Ishikawa (cell line): ENCODE measurements around the gene ADAMTS12.

ENCODE experiments used
- CEBPB ChIP-seq: IDR thresholded peaks from 2 replicates; pipeline ENCODE4 v1.6.1; 2012
- CREB1 ChIP-seq: IDR thresholded peaks from 2 replicates; pipeline ENCODE4 v1.6.1; 2012; ENCODE audit warnings: low read depth
- EGR1 ChIP-seq: IDR thresholded peaks from 2 replicates; pipeline ENCODE4 v1.6.1; 2012
- EP300 ChIP-seq: IDR thresholded peaks from 2 replicates; pipeline ENCODE4 v1.6.1; 2012; ENCODE audit warnings: borderline replicate concordance
- FOXM1 ChIP-seq: IDR thresholded peaks from 2 replicates; pipeline ENCODE4 v1.6.1; 2012; ENCODE audit warnings: low read depth, borderline replicate concordance
- NFIC ChIP-seq: IDR thresholded peaks from 2 replicates; pipeline ENCODE4 v1.6.1; 2012
- RAD21 ChIP-seq: IDR thresholded peaks from 2 replicates; pipeline ENCODE4 v1.6.1; 2012; ENCODE audit warnings: low read depth
- TAF1 ChIP-seq: IDR thresholded peaks from 2 replicates; pipeline ENCODE4 v1.6.1; 2012; ENCODE audit warnings: low read depth, mild to moderate bottlenecking
- TCF12 ChIP-seq: IDR thresholded peaks from 2 replicates; pipeline ENCODE4 v1.6.1; 2012; ENCODE audit warnings: low read depth
- TEAD4 ChIP-seq: IDR thresholded peaks from 2 replicates; pipeline ENCODE4 v1.6.1; 2012
- YY1 ChIP-seq: IDR thresholded peaks from 2 replicates; pipeline ENCODE4 v1.6.1; 2012; ENCODE audit warnings: low read depth
- ZBTB7A ChIP-seq: IDR thresholded peaks from 2 replicates; pipeline ENCODE4 v1.6.1; 2012; ENCODE audit warnings: low read depth
- TF ChIP-seq, protein P1 (sequence below): IDR thresholded peaks from 2 replicates; pipeline ENCODE4 v1.6.1; 2012; ENCODE audit warnings: low read depth, mild to moderate bottlenecking
- TF ChIP-seq, protein P2 (sequence below): IDR thresholded peaks from 2 replicates; pipeline ENCODE4 v1.6.1; 2012
- TF ChIP-seq, protein P3 (sequence below): IDR thresholded peaks from 2 replicates; pipeline ENCODE4 v1.6.1; 2012

The ADAMTS12 gene

DNA sequence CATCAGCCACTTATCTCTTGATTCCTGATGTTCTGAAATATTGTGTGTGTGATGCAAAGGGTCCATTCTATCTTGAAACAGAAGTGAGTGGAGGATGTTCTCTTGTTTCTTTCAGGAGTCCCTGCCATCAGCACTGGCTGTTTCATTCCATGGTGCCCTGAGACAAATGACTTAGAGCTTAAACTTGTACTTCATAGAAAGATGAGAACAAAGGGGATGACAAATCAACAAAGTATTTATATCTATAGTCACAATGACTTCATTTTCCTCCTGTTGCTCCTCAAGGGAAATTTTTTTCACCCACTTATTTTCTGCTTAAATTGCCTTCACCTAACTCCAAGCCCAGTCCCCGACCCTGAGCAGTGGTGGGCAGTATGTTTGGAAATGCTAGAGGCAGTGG, 279.4 kb downstream of the ADAMTS12 start:
- TF ChIP-seq ZBTB7A = no peak
- no peak for TF ChIP-seq CEBPB

DNA sequence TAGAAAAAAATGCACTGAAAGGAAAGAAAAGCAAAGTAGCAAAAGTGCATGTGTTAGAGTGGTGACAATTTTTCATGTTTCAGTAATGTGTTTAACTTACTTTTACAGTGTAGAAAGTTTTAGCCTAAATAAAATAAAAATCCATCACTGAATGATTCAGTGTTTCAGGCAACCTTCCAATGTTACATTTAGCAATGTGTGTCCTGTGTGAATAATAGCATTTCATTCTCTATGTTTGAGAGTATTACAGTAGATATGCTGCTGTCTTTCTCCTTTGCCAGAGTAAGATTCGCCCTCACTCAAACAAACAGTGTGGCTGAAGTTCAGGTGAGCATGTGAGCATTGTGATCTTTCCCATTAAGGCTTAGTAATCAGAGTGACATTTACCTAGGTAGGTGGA, 279.9 kb downstream of the ADAMTS12 start:
- TF ChIP-seq YY1 (no peak), TAF1 (no peak), TCF12 (no peak), CREB1 (no peak), CEBPB (no peak), NFIC (no peak), ZBTB7A (no peak), EP300 (no peak), RAD21 (no peak), FOXM1 (no peak), TEAD4 (no peak), EGR1 (no peak)
- TF ChIP-seq, protein P1, sequence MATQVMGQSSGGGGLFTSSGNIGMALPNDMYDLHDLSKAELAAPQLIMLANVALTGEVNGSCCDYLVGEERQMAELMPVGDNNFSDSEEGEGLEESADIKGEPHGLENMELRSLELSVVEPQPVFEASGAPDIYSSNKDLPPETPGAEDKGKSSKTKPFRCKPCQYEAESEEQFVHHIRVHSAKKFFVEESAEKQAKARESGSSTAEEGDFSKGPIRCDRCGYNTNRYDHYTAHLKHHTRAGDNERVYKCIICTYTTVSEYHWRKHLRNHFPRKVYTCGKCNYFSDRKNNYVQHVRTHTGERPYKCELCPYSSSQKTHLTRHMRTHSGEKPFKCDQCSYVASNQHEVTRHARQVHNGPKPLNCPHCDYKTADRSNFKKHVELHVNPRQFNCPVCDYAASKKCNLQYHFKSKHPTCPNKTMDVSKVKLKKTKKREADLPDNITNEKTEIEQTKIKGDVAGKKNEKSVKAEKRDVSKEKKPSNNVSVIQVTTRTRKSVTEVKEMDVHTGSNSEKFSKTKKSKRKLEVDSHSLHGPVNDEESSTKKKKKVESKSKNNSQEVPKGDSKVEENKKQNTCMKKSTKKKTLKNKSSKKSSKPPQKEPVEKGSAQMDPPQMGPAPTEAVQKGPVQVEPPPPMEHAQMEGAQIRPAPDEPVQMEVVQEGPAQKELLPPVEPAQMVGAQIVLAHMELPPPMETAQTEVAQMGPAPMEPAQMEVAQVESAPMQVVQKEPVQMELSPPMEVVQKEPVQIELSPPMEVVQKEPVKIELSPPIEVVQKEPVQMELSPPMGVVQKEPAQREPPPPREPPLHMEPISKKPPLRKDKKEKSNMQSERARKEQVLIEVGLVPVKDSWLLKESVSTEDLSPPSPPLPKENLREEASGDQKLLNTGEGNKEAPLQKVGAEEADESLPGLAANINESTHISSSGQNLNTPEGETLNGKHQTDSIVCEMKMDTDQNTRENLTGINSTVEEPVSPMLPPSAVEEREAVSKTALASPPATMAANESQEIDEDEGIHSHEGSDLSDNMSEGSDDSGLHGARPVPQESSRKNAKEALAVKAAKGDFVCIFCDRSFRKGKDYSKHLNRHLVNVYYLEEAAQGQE = no peak
- TF ChIP-seq, protein P2, sequence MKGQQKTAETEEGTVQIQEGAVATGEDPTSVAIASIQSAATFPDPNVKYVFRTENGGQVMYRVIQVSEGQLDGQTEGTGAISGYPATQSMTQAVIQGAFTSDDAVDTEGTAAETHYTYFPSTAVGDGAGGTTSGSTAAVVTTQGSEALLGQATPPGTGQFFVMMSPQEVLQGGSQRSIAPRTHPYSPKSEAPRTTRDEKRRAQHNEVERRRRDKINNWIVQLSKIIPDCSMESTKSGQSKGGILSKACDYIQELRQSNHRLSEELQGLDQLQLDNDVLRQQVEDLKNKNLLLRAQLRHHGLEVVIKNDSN = no peak
- TF ChIP-seq, protein P3, sequence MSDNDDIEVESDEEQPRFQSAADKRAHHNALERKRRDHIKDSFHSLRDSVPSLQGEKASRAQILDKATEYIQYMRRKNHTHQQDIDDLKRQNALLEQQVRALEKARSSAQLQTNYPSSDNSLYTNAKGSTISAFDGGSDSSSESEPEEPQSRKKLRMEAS = no peak

- TF ChIP-seq EGR1 (no peak), EP300 (no peak), CREB1 (no peak), ZBTB7A (no peak), TAF1 (no peak), CEBPB (no peak), TCF12 (no peak), RAD21 (no peak), TEAD4 (no peak), NFIC (no peak), YY1 (no peak), FOXM1 (no peak)
- TF ChIP-seq, protein P2 = no peak
- TF ChIP-seq, protein P3 = no peak
- TF ChIP-seq, protein P1 = no peak
Observed at GRCh38 chr5:33608344-33609041, 283.3 kb downstream of the ADAMTS12 start.

- TF ChIP-seq, protein P3 = no peak
- TF ChIP-seq CEBPB (no peak), TCF12 (no peak), CREB1 (no peak), TAF1 (no peak), YY1 (no peak), FOXM1 (no peak), NFIC (no peak), ZBTB7A (no peak), TEAD4 (no peak), EGR1 (no peak), EP300 (no peak)
- TF ChIP-seq, protein P1 = no peak
- TF ChIP-seq, protein P2 = no peak
Observed at GRCh38 chr5:33604503-33604902, 287.3 kb downstream of the ADAMTS12 start.
